ENCODE results near the gene ARHGEF37.

The ARHGEF37 gene

DNA sequence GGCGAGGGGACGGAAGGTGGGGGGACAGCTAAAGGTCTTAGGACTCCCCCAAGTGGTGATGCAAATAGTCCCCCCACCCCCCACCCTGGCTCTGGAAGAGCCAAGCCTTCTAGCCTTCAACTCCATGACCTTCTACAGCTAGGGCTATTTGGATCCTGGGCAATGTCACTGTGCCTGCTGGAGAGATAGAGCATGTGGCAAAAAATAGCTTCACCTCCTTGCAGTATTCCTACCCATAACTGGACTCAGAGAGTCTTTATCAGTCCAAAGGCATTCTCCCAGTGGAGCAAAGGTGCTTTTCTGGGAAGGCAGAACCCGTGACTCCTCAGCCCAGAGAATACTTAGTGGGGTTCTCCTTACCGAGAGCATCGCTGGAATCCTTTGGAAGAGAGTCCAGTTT, 100.0 kb downstream of the ARHGEF37 start:
- DNase-seq: no peak

DNA sequence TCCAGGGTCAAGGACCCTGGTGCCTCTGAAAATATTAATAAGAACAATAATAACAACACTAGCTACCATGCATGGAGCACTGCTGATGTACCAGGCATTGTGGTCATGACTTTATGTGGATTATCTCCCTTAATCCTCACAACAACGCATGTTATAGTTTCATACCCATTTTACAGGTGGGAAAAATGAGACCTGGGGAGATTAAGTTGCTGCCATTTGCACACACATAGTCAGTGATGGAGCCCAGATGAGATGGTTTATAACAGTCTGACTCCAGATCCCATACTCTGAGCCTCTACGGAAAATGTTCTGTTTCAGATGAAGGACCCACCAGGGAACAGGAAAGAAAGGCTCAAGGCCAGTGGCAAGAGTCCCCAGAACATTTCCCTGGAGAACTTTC, 100.6 kb downstream of the ARHGEF37 start:
- no peak for DNase-seq

DNA sequence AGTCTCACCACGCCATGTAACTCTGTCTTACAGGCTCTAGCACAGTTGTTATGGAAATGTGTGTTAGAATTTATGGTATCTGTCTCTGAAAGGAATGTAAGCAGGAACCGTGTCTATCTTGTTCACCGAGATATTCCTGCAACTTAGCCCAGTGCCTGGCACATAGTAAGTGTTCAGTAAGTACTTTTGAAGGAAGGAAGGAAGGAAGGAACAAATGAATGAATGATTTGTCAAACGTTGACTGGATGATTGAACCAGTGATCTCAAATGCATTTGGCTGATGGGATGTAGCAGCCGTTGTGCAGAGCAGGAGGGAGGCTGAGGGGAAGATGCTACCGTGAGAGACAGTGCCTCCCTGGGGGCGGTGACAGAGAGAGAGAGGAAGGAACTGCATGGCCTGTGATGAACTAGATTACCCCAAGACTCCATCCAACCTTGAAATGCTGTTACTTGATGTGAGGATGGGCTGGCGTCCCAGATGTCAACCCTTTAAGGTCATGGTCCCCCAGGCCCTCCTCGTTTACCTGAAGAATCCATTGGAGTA, 101.3 kb downstream of the ARHGEF37 start:
- no peak for DNase-seq

DNA sequence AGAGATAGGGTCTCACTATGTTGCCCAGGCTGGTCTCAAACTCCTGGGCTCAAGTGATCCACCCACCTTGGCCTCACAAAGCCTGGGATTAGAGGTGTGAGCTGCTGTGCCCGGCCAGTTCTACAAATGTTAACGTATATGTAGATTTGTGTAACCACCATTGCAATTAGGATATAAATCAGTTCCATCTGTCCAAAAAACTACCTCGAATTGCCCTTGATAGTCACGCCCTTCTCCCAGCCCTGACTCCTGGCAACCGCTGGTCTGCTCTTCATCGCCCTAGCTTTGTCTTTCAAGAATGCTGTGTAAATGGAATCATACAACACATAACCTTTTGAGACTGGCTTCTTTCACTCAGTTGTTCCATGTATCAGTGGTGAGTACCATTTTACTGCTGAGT, 102.7 kb downstream of the ARHGEF37 start:
- no peak for DNase-seq

DNA sequence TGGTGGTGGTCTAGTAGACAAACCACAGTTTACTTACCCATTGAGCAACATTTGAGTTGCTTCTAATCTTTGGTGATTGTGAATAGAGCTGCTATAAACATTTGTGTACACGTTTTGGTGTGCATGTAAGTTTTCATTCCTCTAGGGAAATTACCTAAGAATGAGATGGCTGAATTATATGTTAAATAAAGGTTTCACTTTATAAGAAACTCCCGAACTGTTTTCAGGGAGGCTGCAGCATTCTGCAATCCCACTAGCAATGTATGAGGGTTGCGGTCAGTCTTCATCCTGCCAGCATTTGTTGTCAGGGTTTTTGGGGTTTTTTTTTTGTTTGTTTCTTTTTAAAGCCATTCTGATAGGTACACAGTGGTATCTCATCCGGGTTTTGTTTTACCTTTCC, 103.1 kb downstream of the ARHGEF37 start:
- DNase-seq: no peak
